ENCODE measurements around the gene FRMPD4. TPM values are rescaled to one million over a fixed set of nuclear protein-coding genes. Genes with fewer than 3 reads are reported as not detected.

The FRMPD4 gene
- total and polyA plus RNA-seq, 2 donors (not counting 3 experiments of a cell fraction or from before 2014, with no cell fraction given) = not detected

- no peaks in the 10 kb centered on the region for H3K36me3 ChIP-seq (ENCODE audit: control insufficient read depth in 2 of 2, extremely low read depth in 1 of 2, insufficient read depth in 2 of 2, low read length in 2 of 2)
- POLR2A ChIA-PET = no interaction called here
- no peak overlapping the region for H3K9ac ChIP-seq (replicated peaks; ENCODE audit: extremely low read depth, insufficient read depth, low read length)
- FAIRE-seq (no peak), DNase-seq (ENCODE audit: low read depth, low spot score) (no peak)
- no peak overlapping the region for H3K4me3 ChIP-seq (replicated peaks in 1 of 3; ENCODE audit: insufficient read depth in 1 of 3, low read depth in 1 of 3, low read length in 3 of 3)
- H4K20me1 ChIP-seq (replicated peaks; ENCODE audit: control insufficient read depth, extremely low read depth, insufficient read depth, low read length) = no peaks in the 10 kb centered on the region
- intact Hi-C loops (cut with micrococcal nuclease) (no loop called here), dilution Hi-C loops (cut with MboI; ENCODE audit: extremely low pct_ligation_motif_present, low sequenced_read_pairs) (no loop called here)
- H3K27ac ChIP-seq (ENCODE audit: insufficient read depth, low read depth, low read length) = no peak overlapping the region
- H2AFZ ChIP-seq (ENCODE audit: low read depth, low read length) = no peak overlapping the region
- no peaks in the 10 kb centered on the region for H3K9me3 ChIP-seq (replicated peaks; ENCODE audit: control insufficient read depth, insufficient read depth, low read length)
- no peak overlapping the region for H3K4me2 ChIP-seq (ENCODE audit: insufficient read depth, low read length)
- H3K79me2 ChIP-seq (ENCODE audit: control insufficient read depth, insufficient read depth, low read length) = no peaks in the 10 kb centered on the region
- H3K4me1 ChIP-seq (ENCODE audit: control insufficient read depth, extremely low read depth, insufficient read depth, low read length) = no peaks in the 10 kb centered on the region
- no TSS peak for BruUV-seq (replicated peaks)
- no peak for TF ChIP-seq POLR2A (IDR thresholded peaks at IDR 0.05; ENCODE audit: low read depth, low read length)
- no peak for TF ChIP-seq CTCF (IDR thresholded peaks at IDR 0.05; ENCODE audit: extremely low read depth in 1 of 2, insufficient read depth in 1 of 2, low read depth in 1 of 2, low read length in 2 of 2)
- TF ChIP-seq GATA2 (IDR thresholded peaks at IDR 0.05; ENCODE audit: insufficient read depth, insufficient read length, low read depth, low read length) = no peak
- TF ChIP-seq MAX (IDR thresholded peaks at IDR 0.05; ENCODE audit: insufficient read depth, insufficient read length) = no peak
- no peak for TF ChIP-seq MYC (IDR thresholded peaks at IDR 0.05; ENCODE audit: low read depth, low read length)
- TF ChIP-seq EZH2 (IDR thresholded peaks at IDR 0.05; ENCODE audit: borderline replicate concordance, low read depth, low read length, severe bottlenecking) = no peak
- no peak for TF ChIP-seq JUN (IDR thresholded peaks at IDR 0.05; ENCODE audit: borderline replicate concordance, insufficient read depth, insufficient read length, low read depth)
- no peak for TF ChIP-seq FOS (IDR thresholded peaks at IDR 0.05; ENCODE audit: borderline replicate concordance, insufficient read depth, low read length)
- TF ChIP-seq POLR2AphosphoS5 (IDR thresholded peaks at IDR 0.05; ENCODE audit: insufficient read depth, low read depth, low read length) = no peak
- CTCF ChIA-PET = no interaction called here
- H3K9me1 ChIP-seq (replicated peaks; ENCODE audit: control insufficient read depth, extremely low read depth, insufficient read depth, low read length) = no peaks in the 10 kb centered on the region
- no peaks in the 10 kb centered on the region for H3K27me3 ChIP-seq (ENCODE audit: control insufficient read depth in 2 of 2, insufficient read depth in 2 of 2, low read length in 2 of 2)
These were observed 445.3 kb downstream of the FRMPD4 start for GRCh38 chrX:12583543-12583942.
